ENCODE data around the gene MYL7.
"Not testable (repeated sequence)": the region's sequence is repeated elsewhere in the genome, so short reads cannot be mapped to it uniquely, and the experiment has no call there.

Gene MYL7

GRCh38 chr7:44128721-44129582 is 12.2 kb downstream of the MYL7 start:
- no peak for DNase-seq

DNA sequence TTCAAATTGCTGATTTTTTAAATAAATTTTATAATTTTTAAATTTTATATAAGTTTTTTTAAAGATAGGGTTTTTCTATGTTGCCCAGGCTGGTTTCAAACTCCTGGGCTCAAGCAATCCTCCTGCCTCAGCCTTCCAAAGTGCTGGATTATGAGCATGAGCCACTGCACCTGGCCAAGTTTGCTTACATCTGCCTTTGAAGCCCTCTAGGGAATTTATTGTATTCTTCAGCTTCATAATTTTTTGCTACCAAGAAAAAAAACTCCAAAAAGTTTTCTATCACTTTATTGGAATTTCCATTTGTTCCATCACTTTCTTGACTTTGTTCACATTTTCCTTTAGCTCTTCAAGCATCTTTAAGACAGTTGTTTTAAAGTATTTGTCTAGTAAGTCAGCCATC is 14.0 kb downstream of the MYL7 start:
- DNase-seq: no peak

- not testable (repeated sequence) for DNase-seq
Measured at GRCh38 chr7:44126574-44126973, 14.6 kb downstream of the MYL7 start.

DNA sequence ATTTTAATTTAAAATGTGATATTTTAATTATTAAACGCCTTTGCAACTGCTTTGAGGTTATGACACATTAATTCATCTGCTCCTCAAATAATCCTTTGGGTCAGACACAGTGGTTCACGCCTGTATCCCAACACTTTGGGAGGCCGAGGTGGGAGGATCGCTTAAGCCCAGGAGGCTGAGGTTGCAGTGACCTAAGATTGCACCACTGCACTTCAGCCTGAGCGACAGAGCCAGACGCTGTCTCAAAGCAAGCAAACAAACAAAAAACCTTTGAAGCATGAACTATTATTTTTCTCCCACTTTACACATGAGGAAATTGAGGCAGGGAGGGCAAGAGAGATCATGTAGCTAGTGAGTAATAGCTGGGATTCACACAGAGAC is 16.3 kb downstream of the MYL7 start:
- DNase-seq: no peak

DNA sequence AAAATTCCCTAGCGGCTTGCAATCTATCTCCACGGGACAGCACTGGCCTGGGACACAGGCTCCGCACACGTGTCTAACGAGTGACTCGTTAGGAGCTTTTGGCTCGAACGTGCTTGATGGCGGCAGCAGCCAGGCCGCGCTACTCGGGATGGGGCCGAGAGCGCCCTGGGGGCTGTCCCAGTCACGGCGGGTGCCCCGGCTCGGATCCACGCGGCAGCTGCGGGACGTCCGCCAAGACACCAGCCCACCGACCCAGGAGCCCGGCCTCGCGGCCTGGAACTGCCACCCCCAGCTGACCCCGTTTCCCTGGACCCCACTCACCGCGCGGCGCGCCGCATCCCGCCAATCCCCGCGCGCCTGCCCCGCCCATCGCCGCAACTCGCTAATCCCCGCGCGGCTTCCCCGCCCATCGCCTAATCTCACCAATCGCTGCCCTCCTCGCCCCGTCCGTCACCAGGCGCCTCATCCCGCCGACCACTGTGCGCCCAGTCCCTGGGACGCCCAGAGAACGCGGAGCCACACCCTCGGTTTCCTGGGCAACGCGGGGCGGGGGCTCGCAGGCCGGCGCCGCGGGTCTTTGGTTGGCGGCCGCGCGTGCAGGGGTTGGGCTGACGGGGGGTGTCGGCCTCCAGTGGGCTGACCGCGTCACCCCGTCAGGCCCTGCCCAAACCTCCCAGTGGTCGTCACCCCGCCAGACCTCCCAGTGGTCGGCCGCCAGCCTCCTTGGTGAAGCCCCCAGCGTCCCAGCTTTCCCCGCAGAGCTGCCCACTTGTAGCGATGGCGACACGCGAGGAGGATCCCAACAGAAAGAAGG is 17.7 kb downstream of the MYL7 start, which contains the start of gene POLD2:
Gene POLD2 (minus strand): TSS at position 359 of the 814 bp plus-strand sequence. CDS start 1,495 bp downstream, outside the sequence.
- DNase-seq: peak; percentile 96

- DNase-seq: no peak
Measured at GRCh38 chr7:44122529-44122928, 18.6 kb downstream of the MYL7 start.

DNA sequence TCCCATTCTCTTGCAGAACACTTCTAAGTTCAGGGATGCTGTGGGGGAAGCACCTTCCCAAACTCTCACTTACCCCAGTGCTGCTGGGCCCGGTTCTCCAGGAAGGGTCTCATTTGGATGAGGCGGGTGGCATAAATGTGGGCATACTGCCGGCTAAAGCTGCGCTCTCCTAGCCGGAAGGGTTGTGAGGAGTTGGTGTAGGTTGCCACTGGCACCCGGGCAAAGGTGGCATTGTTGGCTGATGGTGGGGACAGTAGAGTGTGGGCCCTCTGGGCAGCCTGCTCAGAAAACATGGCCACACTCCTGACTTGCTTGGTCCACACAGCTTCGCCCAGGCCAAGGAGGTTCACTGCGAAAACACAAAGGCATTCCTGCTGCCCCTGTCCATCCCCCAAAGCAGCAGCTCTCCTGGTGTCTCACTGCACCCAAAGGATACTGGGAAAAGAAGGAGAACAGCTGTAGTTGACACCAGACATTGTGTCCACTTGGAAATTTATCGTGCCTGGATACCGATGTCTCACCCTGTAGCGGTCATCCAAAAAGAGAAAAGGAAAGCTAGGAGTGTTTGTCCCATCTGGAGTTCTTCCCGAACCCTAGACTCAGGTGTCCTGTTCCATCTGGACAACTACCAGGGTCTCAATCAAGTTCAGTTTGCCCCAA is 19.2 kb downstream of the MYL7 start:
- DNase-seq: no peak

DNA sequence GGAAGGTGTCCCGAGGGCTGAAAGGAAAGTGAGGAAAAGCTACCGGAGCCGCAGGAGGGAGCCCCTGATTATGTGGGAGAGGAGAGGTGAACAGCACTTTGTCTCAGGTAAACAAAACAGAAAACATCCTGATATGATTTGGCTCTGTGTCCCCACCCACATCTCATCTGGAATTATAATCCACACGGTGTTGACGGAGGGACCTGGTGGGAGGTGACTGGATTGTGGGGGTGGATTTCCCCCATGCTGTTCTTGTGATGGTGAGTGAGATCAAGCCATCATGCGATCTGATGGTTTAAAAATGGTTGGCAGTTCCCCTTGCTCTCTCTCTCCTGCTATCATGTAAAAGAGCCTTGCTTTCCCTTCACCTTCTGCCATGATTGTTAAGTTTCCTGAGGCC is 20.7 kb downstream of the MYL7 start:
- no peak for DNase-seq

- no peak for DNase-seq
Measured at GRCh38 chr7:44119829-44120380, 21.2 kb downstream of the MYL7 start.

DNA sequence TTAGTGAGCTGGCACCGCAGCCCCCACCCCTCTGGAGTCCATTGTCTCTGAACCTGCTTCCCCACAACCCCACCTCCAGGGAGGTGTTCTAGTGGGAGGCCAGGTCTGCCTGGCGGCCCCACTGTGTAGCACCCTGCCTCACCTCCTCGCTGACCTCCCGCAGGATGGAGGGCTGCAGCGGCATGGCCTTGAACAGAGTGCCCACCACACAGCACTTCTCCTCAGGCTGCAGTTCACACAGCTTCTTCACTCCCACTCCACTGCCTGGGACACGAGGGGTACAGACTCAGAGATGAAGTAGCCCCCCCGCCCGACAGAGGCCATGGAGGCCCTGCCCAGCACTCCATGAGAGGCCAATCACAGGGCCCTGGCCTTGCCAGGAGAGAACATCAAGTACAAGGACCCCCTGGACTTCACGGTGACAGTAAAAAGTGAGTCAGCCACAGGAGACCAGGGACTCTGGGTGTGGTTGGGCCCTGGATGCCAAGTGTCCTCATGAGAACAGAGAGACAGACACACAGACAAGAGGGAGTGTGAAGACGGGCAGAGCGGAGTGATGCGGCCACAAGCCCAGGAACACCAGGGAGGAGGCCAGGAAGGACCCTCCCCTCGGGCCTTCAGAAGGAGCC is 23.2 kb downstream of the MYL7 start:
- no peak for DNase-seq

- no peak for DNase-seq
Measured at GRCh38 chr7:44116789-44117666, 24.1 kb downstream of the MYL7 start.

DNA sequence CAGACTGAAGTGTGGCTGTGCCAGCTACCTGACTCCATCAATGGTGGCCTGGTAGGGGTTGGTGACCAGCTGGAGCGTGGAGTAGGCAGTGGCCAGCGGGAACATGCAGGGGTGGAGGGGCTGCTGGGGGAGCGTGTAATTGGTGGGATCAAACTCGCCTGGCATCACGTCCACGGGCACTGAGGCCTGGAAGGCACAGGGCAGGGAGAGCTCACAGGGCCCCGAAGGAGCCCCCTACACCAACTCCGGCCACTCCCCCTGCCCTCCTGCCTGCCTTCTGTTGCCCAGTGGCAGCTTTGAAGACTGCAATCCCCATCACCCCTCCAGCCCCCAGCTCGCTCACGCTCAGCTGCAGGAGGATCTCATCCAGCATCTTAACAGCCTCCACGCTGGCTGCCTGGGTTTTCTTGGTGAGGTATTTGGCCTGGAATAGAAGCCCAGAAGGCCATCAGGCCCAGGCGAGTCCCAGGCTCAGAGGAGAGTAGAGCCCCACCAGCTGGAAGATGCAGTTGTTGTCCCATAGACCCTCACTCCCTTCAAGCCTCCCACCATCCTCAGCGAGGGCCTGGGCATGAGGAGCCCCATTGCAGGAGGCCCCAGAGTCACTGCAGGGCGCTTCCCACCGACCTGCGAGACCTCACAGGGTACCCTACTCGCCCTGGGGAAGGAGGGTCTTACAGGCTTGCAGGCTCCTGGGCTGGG is 24.9 kb downstream of the MYL7 start:
- DNase-seq: no peak

GRCh38 chr7:44114586-44115310 is 26.4 kb downstream of the MYL7 start:
- no peak for DNase-seq

- no peak for DNase-seq
Measured at GRCh38 chr7:44113764-44114354, 27.3 kb downstream of the MYL7 start.

DNA sequence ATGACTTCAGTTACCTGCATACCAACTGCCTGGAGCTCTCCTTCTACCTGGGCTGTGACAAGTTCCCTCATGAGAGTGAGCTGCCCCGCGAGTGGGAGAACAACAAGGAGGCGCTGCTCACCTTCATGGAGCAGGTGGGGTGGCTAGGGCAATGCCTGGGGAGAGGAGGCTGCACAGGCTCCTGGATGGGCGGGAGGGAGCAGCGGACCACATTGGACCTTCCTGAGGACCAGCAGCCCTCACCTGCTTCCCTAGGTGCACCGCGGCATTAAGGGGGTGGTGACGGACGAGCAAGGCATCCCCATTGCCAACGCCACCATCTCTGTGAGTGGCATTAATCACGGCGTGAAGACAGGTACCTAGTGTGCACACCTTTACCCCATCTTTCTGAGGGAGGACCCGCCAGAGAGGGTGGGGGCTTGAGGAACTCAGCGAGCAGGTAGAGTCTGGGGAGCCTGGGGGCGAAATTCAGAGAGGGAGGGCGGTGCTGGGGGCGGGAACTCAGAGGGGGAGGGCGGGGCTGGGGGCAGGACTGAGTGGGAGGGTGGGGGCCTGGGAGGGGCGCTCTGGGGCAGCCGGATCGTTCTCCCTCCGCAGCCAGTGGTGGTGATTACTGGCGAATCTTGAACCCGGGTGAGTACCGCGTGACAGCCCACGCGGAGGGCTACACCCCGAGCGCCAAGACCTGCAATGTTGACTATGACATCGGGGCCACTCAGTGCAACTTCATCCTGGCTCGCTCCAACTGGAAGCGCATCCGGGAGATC is 28.0 kb downstream of the MYL7 start:
- DNase-seq: no peak

- no peak for DNase-seq
Measured at GRCh38 chr7:44112231-44112996, 28.7 kb downstream of the MYL7 start.

DNA sequence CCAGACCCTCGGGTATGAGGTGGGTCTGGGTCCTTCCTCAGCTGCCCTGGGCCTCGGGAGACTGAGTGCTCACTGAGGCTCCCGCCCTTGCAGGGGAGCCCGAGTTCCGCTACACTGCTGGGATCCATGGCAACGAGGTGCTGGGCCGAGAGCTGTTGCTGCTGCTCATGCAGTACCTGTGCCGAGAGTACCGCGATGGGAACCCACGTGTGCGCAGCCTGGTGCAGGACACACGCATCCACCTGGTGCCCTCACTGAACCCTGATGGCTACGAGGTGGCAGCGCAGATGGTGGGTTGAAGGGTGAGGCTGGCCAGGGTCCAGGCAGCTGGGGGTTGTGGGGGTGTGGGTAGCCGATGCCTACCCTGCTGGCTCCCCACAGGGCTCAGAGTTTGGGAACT is 29.4 kb downstream of the MYL7 start:
- no peak for DNase-seq
